H9 (cell line): ENCODE measurements around the gene DAAM1. TPM values are rescaled to one million over a fixed set of nuclear protein-coding genes. Genes with fewer than 3 reads are reported as not detected.

ENCODE experiments used
- DNase-seq: peaks from one replicate; pipeline ENCODE4 v3.0.0-alpha.2; 2017
- H2AFZ ChIP-seq: one replicate; pipeline ENCODE4 v1.6.1; 2013; ENCODE audit warnings: mild to moderate bottlenecking, low read length, control low read depth, moderate library complexity
- H2AK5ac ChIP-seq: 2 replicates; pipeline ENCODE4 v1.6.1; 2013; ENCODE audit warnings: low read length, control low read depth, mixed read lengths; ENCODE audit not compliant: insufficient read length
- H2BK120ac ChIP-seq: one replicate; pipeline ENCODE4 v1.6.1; 2013; ENCODE audit warnings: low read depth, mild to moderate bottlenecking, low read length, control low read depth, inconsistent platforms; ENCODE audit not compliant: poor library complexity, severe bottlenecking
- H2BK12ac ChIP-seq: 2 replicates; pipeline ENCODE4 v1.6.1; 2013; ENCODE audit warnings: low read length, control low read depth, mixed read lengths, low read depth; ENCODE audit not compliant: insufficient read length
- H2BK15ac ChIP-seq: 2 replicates; pipeline ENCODE4 v1.6.1; 2013; ENCODE audit warnings: low read depth, low read length, control low read depth
- H2BK20ac ChIP-seq: one replicate; pipeline ENCODE4 v1.6.1; 2013; ENCODE audit warnings: low read depth, mild to moderate bottlenecking, low read length, control low read depth, inconsistent platforms; ENCODE audit not compliant: poor library complexity, severe bottlenecking
- H2BK5ac ChIP-seq: 2 replicates; pipeline ENCODE4 v1.6.1; 2013; ENCODE audit warnings: low read length, control low read depth, mixed read lengths; ENCODE audit not compliant: insufficient read length
- H3K14ac ChIP-seq: 2 replicates; pipeline ENCODE4 v1.6.1; 2013; ENCODE audit warnings: low read length, control low read depth; ENCODE audit not compliant: insufficient read depth
- H3K18ac ChIP-seq: 2 replicates; pipeline ENCODE4 v1.6.1; 2013; ENCODE audit warnings: low read depth, mild to moderate bottlenecking, mixed read lengths, low read length, control low read depth; ENCODE audit not compliant: insufficient read length
- H3K23ac ChIP-seq: 2 replicates; pipeline ENCODE4 v1.6.1; 2013; ENCODE audit warnings: low read length, control low read depth, mixed read lengths, low read depth; ENCODE audit not compliant: insufficient read length
- H3K23me2 ChIP-seq: 2 replicates; pipeline ENCODE4 v1.6.1; 2013; ENCODE audit warnings: low read depth, mild to moderate bottlenecking, mixed read lengths, low read length, control low read depth; ENCODE audit not compliant: insufficient read length, poor library complexity, severe bottlenecking
- H3K27ac ChIP-seq: 2 replicates; pipeline ENCODE4 v1.5.1; 2013; ENCODE audit warnings: low read length, control low read depth, mixed read lengths, low read depth; ENCODE audit not compliant: insufficient read length
- H3K27me3 ChIP-seq: 2 replicates; pipeline ENCODE4 v1.6.1; 2013; ENCODE audit warnings: low read length, control low read depth, inconsistent platforms; ENCODE audit not compliant: insufficient read depth
- H3K4ac ChIP-seq: 2 replicates; pipeline ENCODE4 v1.6.1; 2013; ENCODE audit warnings: low read depth, mild to moderate bottlenecking, control low read depth, inconsistent platforms, low read length, moderate library complexity
- H3K4me1 ChIP-seq: 2 replicates; pipeline ENCODE4 v1.6.1; 2013; ENCODE audit warnings: low read length, control low read depth, inconsistent platforms; ENCODE audit not compliant: insufficient read depth
- H3K4me2 ChIP-seq: 2 replicates; pipeline ENCODE4 v1.6.1; 2013; ENCODE audit warnings: low read length, control low read depth, mixed read lengths; ENCODE audit not compliant: insufficient read length, insufficient read depth
- H3K56ac ChIP-seq: 2 replicates; pipeline ENCODE4 v1.6.1; 2013; ENCODE audit warnings: low read depth, mild to moderate bottlenecking, mixed read lengths, low read length, control low read depth; ENCODE audit not compliant: insufficient read length
- H3K79me1 ChIP-seq: 2 replicates; pipeline ENCODE4 v1.6.1; 2013; ENCODE audit warnings: low read depth, mild to moderate bottlenecking, moderate library complexity, low read length, control low read depth, inconsistent platforms; ENCODE audit not compliant: insufficient read depth, poor library complexity, severe bottlenecking
- H3K79me2 ChIP-seq: 2 replicates; pipeline ENCODE4 v1.6.1; 2013; ENCODE audit warnings: low read length, control low read depth, inconsistent platforms; ENCODE audit not compliant: insufficient read depth
- H3K9ac ChIP-seq: 2 replicates; pipeline ENCODE4 v1.6.1; 2013; ENCODE audit warnings: low read length, control low read depth, mixed read lengths; ENCODE audit not compliant: insufficient read length; ENCODE audit errors: extremely low read depth
- H3K9me3 ChIP-seq: one replicate; pipeline ENCODE4 v1.6.1; 2013; ENCODE audit warnings: low read depth, low read length, inconsistent platforms; ENCODE audit not compliant: control insufficient read depth
- H3T11ph ChIP-seq: one replicate; pipeline ENCODE4 v1.6.1; 2013; ENCODE audit warnings: mild to moderate bottlenecking, low read length, control low read depth, inconsistent platforms
- H4K20me1 ChIP-seq: one replicate; pipeline ENCODE4 v1.6.1; 2013; ENCODE audit not compliant: control insufficient read depth, insufficient read length, insufficient read depth
- H4K5ac ChIP-seq: 2 replicates; pipeline ENCODE4 v1.6.1; 2013; ENCODE audit warnings: low read depth, mild to moderate bottlenecking, mixed read lengths, low read length, control low read depth; ENCODE audit not compliant: insufficient read length
- H4K8ac ChIP-seq: replicated peaks from 2 replicates; pipeline ENCODE4 v1.6.1; 2013; ENCODE audit warnings: low read length, control low read depth, mixed read lengths, low read depth; ENCODE audit not compliant: insufficient read length
- H4K91ac ChIP-seq: 2 replicates; pipeline ENCODE4 v1.6.1; 2013; ENCODE audit warnings: low read depth, mild to moderate bottlenecking, moderate library complexity, mixed read lengths, low read length, control low read depth; ENCODE audit not compliant: insufficient read length
- H3K27ac Mint-ChIP-seq, 3 experiments: 2 replicates in 2 of 3; 3 replicates in 1 of 3; pipeline ENCODE4 v1.8.0; 2020 to 2021; ENCODE audit warnings: mixed read lengths in 3 of 3, mild to moderate bottlenecking in 1 of 3, moderate library complexity in 1 of 3
- H3K27me3 Mint-ChIP-seq: 2 replicates; pipeline ENCODE4 v1.8.0; 2021; ENCODE audit warnings: low read depth, mild to moderate bottlenecking, moderate library complexity, mixed read lengths
- H3K36me3 Mint-ChIP-seq, 3 experiments: 2 replicates in 2 of 3; 3 replicates in 1 of 3; pipeline ENCODE4 v1.8.0; 2020 to 2021; ENCODE audit warnings: low read depth in 3 of 3, mixed read lengths in 3 of 3; ENCODE audit not compliant: insufficient read depth in 1 of 3
- H3K4me1 Mint-ChIP-seq, 2 experiments: 2 replicates each; pipeline ENCODE4 v1.8.0; 2020; ENCODE audit warnings: mixed read lengths in 2 of 2
- H3K4me3 Mint-ChIP-seq, 2 experiments: 2 replicates in 1 of 2; 3 replicates in 1 of 2; pipeline ENCODE4 v1.8.0; 2020 to 2021; ENCODE audit warnings: mild to moderate bottlenecking in 2 of 2, mixed read lengths in 2 of 2, moderate library complexity in 1 of 2
- H3K9me3 Mint-ChIP-seq, 2 experiments: 2 replicates in 1 of 2; 3 replicates in 1 of 2; pipeline ENCODE4 v1.8.0; 2020; ENCODE audit warnings: mild to moderate bottlenecking in 2 of 2, mixed read lengths in 2 of 2, moderate library complexity in 1 of 2
- CTCF ChIP-seq: fragments of 200-600 bp; sonication (generic); conservative IDR thresholded peaks from 3 replicates; pipeline ENCODE4 v1.8.0; 2021; ENCODE audit warnings: antibody characterized with exemption, mild to moderate bottlenecking
- WGBS: extraction: QIAGEN DNeasy Blood & Tissue Kit; methylation state at CpG from one replicate; pipeline ENCODE4 v1.1.7; 2013; ENCODE audit warnings: missing lambda C conversion rate, low lambda C conversion rate, mixed read lengths; ENCODE audit not compliant: insufficient read length; ENCODE audit errors: extremely low coverage; 5-methylcytosine and 5-hydroxymethylcytosine counted together
- total RNA-seq: library from RNA; stranded (reverse); gene quantifications from 2 replicates; pipeline ENCODE4 v1.2.1, GENCODE V29; 2021

Gene DAAM1
- total RNA-seq, 1 experiment from 2014 or later, result 19.5 TPM

- H3K4me1 Mint-ChIP-seq, result no peaks in the 10 kb centered on the region
- no CpG with 5 or more reads among the region's 4 CpGs for WGBS
- H3K9ac ChIP-seq, result no peak overlapping the region
Observed at GRCh38 chr14:59148334-59148900, 40.0 kb upstream of the DAAM1 start.

More at GRCh38 chr14:59148334-59148900, 40.0 kb upstream of the DAAM1 start:
- Histone ChIP-seq H3K9me3 (no peaks in the 10 kb centered on the region), H4K91ac (no peak overlapping the region), H3T11ph (no peak overlapping the region), H2BK5ac (no peak overlapping the region), H3K79me2 (no peaks in the 10 kb centered on the region), H3K56ac (no peak overlapping the region), H3K14ac (no peak overlapping the region), H3K23me2 (no peaks in the 10 kb centered on the region), H4K20me1 (no peaks in the 10 kb centered on the region), H2AFZ (no peak overlapping the region), H2BK15ac (no peak overlapping the region), H3K79me1 (no peaks in the 10 kb centered on the region), H2BK120ac (no peak overlapping the region), H2AK5ac (no peak overlapping the region), H3K27me3 (no peaks in the 10 kb centered on the region), H4K8ac (no peak overlapping the region), H3K4me1 (no peaks in the 10 kb centered on the region), H3K4me2 (no peak overlapping the region), H4K5ac (no peak overlapping the region), H3K23ac (no peak overlapping the region), H2BK20ac (no peak overlapping the region), H3K18ac (no peak overlapping the region), H3K4ac (no peak overlapping the region), H2BK12ac (no peak overlapping the region), H3K27ac (no peak overlapping the region)
- no peak for DNase-seq
- no peak overlapping the region for H3K27ac Mint-ChIP-seq
- H3K9me3 Mint-ChIP-seq, result no peaks in the 10 kb centered on the region
- no peak for TF ChIP-seq CTCF
- H3K4me3 Mint-ChIP-seq, result no peak overlapping the region; a peak in 1 of 5 replicates
- no peaks in the 10 kb centered on the region for H3K27me3 Mint-ChIP-seq
- H3K36me3 Mint-ChIP-seq, result no peaks in the 10 kb centered on the region
